ENCODE data around the gene COG8.

Gene COG8

GRCh38 chr16:69329369-69330285 is 9.7 kb downstream of the COG8 start:
- peak; percentile 72 for DNase-seq (ENCODE audit: low spot score)
- TF ChIP-seq, protein P1, sequence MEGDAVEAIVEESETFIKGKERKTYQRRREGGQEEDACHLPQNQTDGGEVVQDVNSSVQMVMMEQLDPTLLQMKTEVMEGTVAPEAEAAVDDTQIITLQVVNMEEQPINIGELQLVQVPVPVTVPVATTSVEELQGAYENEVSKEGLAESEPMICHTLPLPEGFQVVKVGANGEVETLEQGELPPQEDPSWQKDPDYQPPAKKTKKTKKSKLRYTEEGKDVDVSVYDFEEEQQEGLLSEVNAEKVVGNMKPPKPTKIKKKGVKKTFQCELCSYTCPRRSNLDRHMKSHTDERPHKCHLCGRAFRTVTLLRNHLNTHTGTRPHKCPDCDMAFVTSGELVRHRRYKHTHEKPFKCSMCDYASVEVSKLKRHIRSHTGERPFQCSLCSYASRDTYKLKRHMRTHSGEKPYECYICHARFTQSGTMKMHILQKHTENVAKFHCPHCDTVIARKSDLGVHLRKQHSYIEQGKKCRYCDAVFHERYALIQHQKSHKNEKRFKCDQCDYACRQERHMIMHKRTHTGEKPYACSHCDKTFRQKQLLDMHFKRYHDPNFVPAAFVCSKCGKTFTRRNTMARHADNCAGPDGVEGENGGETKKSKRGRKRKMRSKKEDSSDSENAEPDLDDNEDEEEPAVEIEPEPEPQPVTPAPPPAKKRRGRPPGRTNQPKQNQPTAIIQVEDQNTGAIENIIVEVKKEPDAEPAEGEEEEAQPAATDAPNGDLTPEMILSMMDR (IDR thresholded peaks at IDR 0.05; ENCODE audit: extremely low read depth, missing control alignments): no peak

DNA sequence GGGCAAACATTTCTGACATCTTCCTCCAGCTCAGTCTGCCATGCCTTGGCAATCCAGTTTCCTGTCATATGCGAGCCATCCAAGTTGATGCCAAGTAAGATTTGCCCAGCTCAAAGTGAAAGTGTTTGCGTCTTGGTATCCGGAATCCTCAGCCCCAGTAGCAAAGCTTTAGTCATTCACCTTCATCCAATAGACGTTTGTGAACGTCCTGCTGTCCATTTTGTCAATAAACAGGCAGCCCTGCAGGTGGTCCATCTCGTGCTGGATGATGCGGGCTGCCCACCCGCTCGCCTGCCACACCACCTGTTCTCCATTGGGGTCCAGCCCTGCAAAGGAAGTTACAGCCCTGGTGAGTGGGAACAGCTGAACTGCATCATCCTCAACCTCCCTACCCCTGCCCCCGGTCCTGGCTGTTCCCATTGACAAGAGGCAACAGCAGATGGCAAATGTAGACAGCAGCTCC is 10.5 kb downstream of the COG8 start:
- TF ChIP-seq, protein P1 (IDR thresholded peaks at IDR 0.05; ENCODE audit: extremely low read depth, missing control alignments): no peak
- DNase-seq (ENCODE audit: low spot score): no peak

GRCh38 chr16:69327585-69328310 is 11.6 kb downstream of the COG8 start:
- TF ChIP-seq, protein P1 (IDR thresholded peaks at IDR 0.05; ENCODE audit: extremely low read depth, missing control alignments): no peak
- no peak for DNase-seq (ENCODE audit: low spot score)

DNA sequence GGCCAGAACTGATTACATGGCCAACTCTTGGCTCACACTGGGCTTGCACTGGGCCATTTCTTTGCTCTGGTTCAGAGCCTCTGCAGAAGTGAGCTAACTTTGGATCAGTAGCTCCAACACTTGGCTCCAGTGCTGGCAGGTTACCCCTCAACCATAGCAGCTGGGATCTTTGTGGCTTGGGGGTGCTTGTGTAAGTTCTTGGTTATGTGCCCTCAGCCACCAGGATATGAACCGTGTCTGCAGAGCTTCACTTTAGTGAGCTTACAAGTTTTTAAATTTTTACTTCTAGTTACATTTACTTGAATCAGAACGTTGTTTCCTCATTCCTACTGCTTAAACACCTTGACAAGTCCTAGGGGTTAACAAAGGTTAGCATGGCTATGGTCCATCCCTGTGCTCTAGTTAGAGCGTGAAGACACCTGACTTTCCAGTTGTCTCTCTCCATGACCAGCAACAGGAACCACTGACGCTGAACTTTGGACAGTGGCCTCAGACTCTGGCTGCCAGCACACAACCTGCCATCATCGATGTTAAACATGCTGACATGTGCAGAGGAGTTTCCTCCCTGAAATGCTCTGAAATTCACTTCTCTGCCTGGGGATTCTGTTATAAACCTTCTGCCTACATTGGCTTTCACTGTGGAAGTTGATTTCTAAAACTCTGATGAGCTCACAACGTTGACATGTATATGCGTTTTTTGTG is 13.0 kb downstream of the COG8 start:
- DNase-seq (ENCODE audit: low spot score): no peak
- TF ChIP-seq, protein P1 (IDR thresholded peaks at IDR 0.05; ENCODE audit: extremely low read depth, missing control alignments): no peak

DNA sequence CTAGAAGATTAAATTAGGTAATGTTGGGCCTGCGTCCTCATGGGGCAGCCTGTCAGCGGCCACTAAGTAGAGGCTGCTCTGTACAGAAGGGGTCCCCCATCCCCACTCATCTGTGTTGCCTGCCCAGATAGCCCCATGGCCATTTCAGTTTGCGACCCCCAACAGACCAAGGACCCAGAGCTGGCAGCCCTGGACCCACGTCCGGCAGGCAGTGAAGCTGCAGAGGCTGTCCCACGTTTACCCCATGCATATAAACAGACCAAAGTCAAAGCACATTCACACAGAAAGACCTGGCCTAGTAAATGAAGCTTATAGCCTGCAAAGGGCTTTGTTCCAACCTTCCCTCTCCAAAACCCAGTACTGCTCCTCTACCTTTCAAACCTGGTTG is 13.6 kb downstream of the COG8 start:
- TF ChIP-seq, protein P1 (IDR thresholded peaks at IDR 0.05; ENCODE audit: extremely low read depth, missing control alignments): no peak
- DNase-seq (ENCODE audit: low spot score): no peak

GRCh38 chr16:69324585-69325253 is 14.6 kb downstream of the COG8 start:
- no peak for DNase-seq (ENCODE audit: low spot score)

More at GRCh38 chr16:69324585-69325253, 14.6 kb downstream of the COG8 start:
- TF ChIP-seq, protein P1 (IDR thresholded peaks at IDR 0.05; ENCODE audit: extremely low read depth, missing control alignments): no peak
